Endothelial cell of umbilical vein (primary cell): Measurements from ENCODE around the gene ITGAE. TPM values are rescaled to one million over a fixed set of nuclear protein-coding genes. Genes with fewer than 3 reads are reported as not detected.

Experiments
- BruUV-seq: library from RNA; stranded (reverse); fragments of 400-500 nt; replicated peaks from 2 replicates; lab custom pipeline; 2021; lab: Mats Ljungman, UMichigan
- CTCF ChIA-PET: fragments of 300-600, 350-600 bp; sonication (Branson Sonifier 250); formaldehyde crosslinking; loops from one replicate; lab custom pipeline; 2021; ENCODE audit warnings: antibody characterized with exemption, inconsistent platforms; lab: Charles Lee
- POLR2A ChIA-PET: fragments of 300-600, 350-600 bp; sonication (Branson Sonifier 250); formaldehyde crosslinking; loops from one replicate; lab custom pipeline; 2021; ENCODE audit warnings: antibody characterized with exemption, inconsistent platforms; lab: Charles Lee
- DNase-seq: peaks from one replicate; pipeline ENCODE4 v3.0.0-alpha.2; 2011; ENCODE audit warnings: low read depth, low spot score
- FAIRE-seq: peaks from 2 replicates; lab custom pipeline; 2011; peaks lifted over from hg19 to GRCh38; lab: Jason Lieb, UNC
- H2AFZ ChIP-seq: 2 replicates; pipeline ENCODE4 v1.6.0; 2012; ENCODE audit warnings: low read depth, low read length, control low read depth, inconsistent platforms
- H3K27ac ChIP-seq: 2 replicates; pipeline ENCODE4 v1.5.1; 2011; ENCODE audit warnings: low read depth, mild to moderate bottlenecking, control low read depth, low read length, moderate library complexity; ENCODE audit not compliant: insufficient read depth
- H3K27me3 ChIP-seq, 2 experiments: 2 replicates each; pipeline versions ENCODE4 v1.6.0 to v1.6.1; 2011; ENCODE audit warnings: low read length in 2 of 2, mixed read lengths in 1 of 2; ENCODE audit not compliant: control insufficient read depth in 2 of 2, insufficient read depth in 2 of 2
- H3K36me3 ChIP-seq, 2 experiments: 2 replicates in 1 of 2; 3 replicates in 1 of 2; pipeline ENCODE4 v1.5.1; 2011; ENCODE audit warnings: low read length in 2 of 2, mild to moderate bottlenecking in 1 of 2, moderate library complexity in 1 of 2; ENCODE audit not compliant: control insufficient read depth in 2 of 2, insufficient read depth in 2 of 2; ENCODE audit errors: extremely low read depth in 1 of 2
- H3K4me1 ChIP-seq: 3 replicates; pipeline ENCODE4 v1.5.1; 2011; ENCODE audit warnings: mild to moderate bottlenecking, low read length; ENCODE audit not compliant: control insufficient read depth, insufficient read depth; ENCODE audit errors: extremely low read depth
- H3K4me2 ChIP-seq: 2 replicates; pipeline ENCODE4 v1.6.1; 2011; ENCODE audit warnings: low read length, control low read depth, mixed read lengths; ENCODE audit not compliant: insufficient read depth
- H3K4me3 ChIP-seq, 3 experiments: fragments of 200-600 bp in 1 of 3; sonication (generic), shearing (Covaris generic) in 1 of 3; replicated peaks in 1 of 3; 2 replicates each; pipeline ENCODE4 v1.5.1; 2011 to 2016; ENCODE audit warnings: control low read depth in 3 of 3, low read length in 3 of 3, mild to moderate bottlenecking in 2 of 3, inconsistent platforms in 1 of 3, low read depth in 1 of 3, moderate library complexity in 1 of 3; ENCODE audit not compliant: insufficient read depth in 1 of 3
- H3K79me2 ChIP-seq: 2 replicates; pipeline ENCODE4 v1.6.0; 2012; ENCODE audit warnings: low read length, inconsistent platforms; ENCODE audit not compliant: control insufficient read depth, insufficient read depth
- H3K9ac ChIP-seq: replicated peaks from 2 replicates; pipeline ENCODE3; 2011; ENCODE audit warnings: low read length, control low read depth; ENCODE audit not compliant: insufficient read depth; ENCODE audit errors: extremely low read depth
- H3K9me1 ChIP-seq: replicated peaks from 3 replicates; pipeline ENCODE4 v1.6.0; 2011; ENCODE audit warnings: mild to moderate bottlenecking, low read length; ENCODE audit not compliant: control insufficient read depth, insufficient read depth; ENCODE audit errors: extremely low read depth
- H3K9me3 ChIP-seq: replicated peaks from 2 replicates; pipeline ENCODE4 v1.5.1; 2012; ENCODE audit warnings: low read length, inconsistent platforms; ENCODE audit not compliant: control insufficient read depth, insufficient read depth
- H4K20me1 ChIP-seq: replicated peaks from 2 replicates; pipeline ENCODE3; 2011; ENCODE audit warnings: mild to moderate bottlenecking, low read length; ENCODE audit not compliant: control insufficient read depth, insufficient read depth; ENCODE audit errors: extremely low read depth
- CTCF ChIP-seq, 2 donors: IDR thresholded peaks; 1 replicate in 1 of 2; 2 replicates in 1 of 2; pipeline ENCODE4 v1.5.1; 2011; ENCODE audit warnings: low read length in 2 of 2, mild to moderate bottlenecking in 2 of 2, moderate library complexity in 2 of 2, control low read depth in 1 of 2, inconsistent platforms in 1 of 2, low read depth in 1 of 2; ENCODE audit not compliant: insufficient read depth in 1 of 2; ENCODE audit errors: extremely low read depth in 1 of 2
- EZH2 ChIP-seq: IDR thresholded peaks from 2 replicates; pipeline ENCODE4 v1.6.1; 2012; ENCODE audit warnings: borderline replicate concordance, low read depth, mild to moderate bottlenecking, moderate library complexity, low read length, inconsistent platforms; ENCODE audit not compliant: severe bottlenecking
- FOS ChIP-seq: IDR thresholded peaks from 2 replicates; pipeline ENCODE4 v1.6.1; 2011; ENCODE audit warnings: mild to moderate bottlenecking, low read length, moderate library complexity, borderline replicate concordance; ENCODE audit not compliant: insufficient read depth
- GATA2 ChIP-seq: IDR thresholded peaks from 2 replicates; pipeline ENCODE4 v1.7.0; 2011; ENCODE audit warnings: low read depth, mild to moderate bottlenecking, moderate library complexity, mixed read lengths, low read length; ENCODE audit not compliant: insufficient read length, insufficient read depth
- JUN ChIP-seq: IDR thresholded peaks from 2 replicates; pipeline ENCODE4 v1.6.1; 2011; ENCODE audit warnings: borderline replicate concordance, low read depth; ENCODE audit not compliant: insufficient read length, insufficient read depth
- MAX ChIP-seq: IDR thresholded peaks from 2 replicates; pipeline ENCODE4 v1.6.1; 2011; ENCODE audit not compliant: insufficient read depth, insufficient read length
- MYC ChIP-seq: IDR thresholded peaks from one replicate; pipeline ENCODE4 v1.6.1; 2011; ENCODE audit warnings: mild to moderate bottlenecking, low read depth, low read length
- POLR2A ChIP-seq: IDR thresholded peaks from 2 replicates; pipeline ENCODE4 v1.6.1; 2012; ENCODE audit warnings: low read depth, mild to moderate bottlenecking, control low read depth, low read length
- POLR2AphosphoS5 ChIP-seq: IDR thresholded peaks from 2 replicates; pipeline ENCODE4 v1.6.1; 2012; ENCODE audit warnings: low read depth, mild to moderate bottlenecking, control low read depth, low read length, moderate library complexity; ENCODE audit not compliant: insufficient read depth
- dilution Hi-C: fragments of 300-500 bp; cut with MboI; formaldehyde crosslinking; loops from one replicate; pipeline ENCODE4 v1.15.0; 2019; ENCODE audit warnings: low sequenced_read_pairs; ENCODE audit not compliant: extremely low pct_ligation_motif_present
- intact Hi-C: fragments of 100-400 bp; cut with micrococcal nuclease; formaldehyde crosslinking; loops from one replicate; pipeline ENCODE4 v1.10.0; 2022
- polyA plus RNA-seq, 4 experiments: library from polyadenylated mRNA; depleted of rRNA in 3 of 4; stranded (reverse) in 3 of 4; unstranded in 1 of 4; fragments of >200 nt; gene quantifications; 2 replicates each; pipeline versions ENCODE4 v1.2.1 to v1.2.3, GENCODE V29; 2011 to 2012; ENCODE audit warnings: missing spikeins in 1 of 4
- total RNA-seq: library from RNA; stranded (reverse); gene quantifications from 2 replicates; pipeline ENCODE4 v1.2.3, GENCODE V29; 2021

Gene ITGAE
- total and polyA plus RNA-seq, 2 donors (not counting 3 experiments of a cell fraction or from before 2014, with no cell fraction given), result 29.6 to 71.6 TPM

GRCh38 chr17:3761036-3761917 is 39.7 kb downstream of the ITGAE start:
- no peaks in the 10 kb centered on the region for H3K9me3 ChIP-seq
- dilution Hi-C loops (no loop called here), intact Hi-C loops (no loop called here)
- ChIA-PET POLR2A (interaction anchor here (0.6 kb wide), 1 partner anchor 10 kb away, joined by 3 read pairs; no protein-coding TSS in a partner anchor), CTCF (interaction anchor here (1.1 to 4.0 kb wide), 3 partner anchors 17 to 23 kb away, joined by 3 to 22 read pairs (median 4); no protein-coding TSS in a partner anchor)
- H3K4me1 ChIP-seq, result peaks cover 2% of the 10 kb centered on the region
- no peaks in the 10 kb centered on the region for H3K27me3 ChIP-seq
- DNase-seq (no peak), FAIRE-seq (no peak)
- no peaks in the 10 kb centered on the region for H3K9me1 ChIP-seq
- H3K79me2 ChIP-seq, result no peaks in the 10 kb centered on the region
- TF ChIP-seq EZH2 (no peak), GATA2 (no peak), MAX (no peak), POLR2A (no peak), JUN (no peak), FOS (no peak), MYC (no peak), POLR2AphosphoS5 (no peak), CTCF (IDR thresholded peaks at IDR 0.05; ENCODE audit: extremely low read depth in 1 of 2, insufficient read depth in 1 of 2, low read depth in 1 of 2, low read length in 2 of 2) (no peak)
- H3K9ac ChIP-seq, result no peak overlapping the region
- no peaks in the 10 kb centered on the region for H4K20me1 ChIP-seq
- BruUV-seq, result no TSS peak
- H3K4me3 ChIP-seq, result no peak overlapping the region
- H2AFZ ChIP-seq, result no peak overlapping the region
- H3K36me3 ChIP-seq, result no peaks in the 10 kb centered on the region
- no peak overlapping the region for H3K27ac ChIP-seq
- no peak overlapping the region for H3K4me2 ChIP-seq
